ENCODE results near the gene ZNF414. TPM values are rescaled to one million over a fixed set of nuclear protein-coding genes. Genes with fewer than 3 reads are reported as not detected.

ZNF414 gene
- total and polyA plus RNA-seq, 9 of the 15 experiments (the other 6 are each of a cell fraction or from before 2014, with no cell fraction given): 0.03 to 27.2 (median 2.2) TPM; not detected in 2

- TF ChIP-seq ZNF512 (tag; IDR thresholded peaks at IDR 0.05) (no peak), RNF219 (CRISPR knock-in tag; IDR thresholded peaks at IDR 0.05) (no peak), CREM (IDR thresholded peaks at IDR 0.05; ENCODE audit: low read depth) (0 out of 2 replicates have a peak, but pooled peaks have one; percentile 11), ATF1 (CRISPR knock-in tag; IDR thresholded peaks at IDR 0.05) (no peak), ATF1 (tag; IDR thresholded peaks at IDR 0.05) (0 out of 2 replicates have a peak, but pooled peaks have one; percentile 14), PPARD (CRISPR knock-in tag; IDR thresholded peaks at IDR 0.05) (no peak)
- TF ChIP-seq, protein P1, sequence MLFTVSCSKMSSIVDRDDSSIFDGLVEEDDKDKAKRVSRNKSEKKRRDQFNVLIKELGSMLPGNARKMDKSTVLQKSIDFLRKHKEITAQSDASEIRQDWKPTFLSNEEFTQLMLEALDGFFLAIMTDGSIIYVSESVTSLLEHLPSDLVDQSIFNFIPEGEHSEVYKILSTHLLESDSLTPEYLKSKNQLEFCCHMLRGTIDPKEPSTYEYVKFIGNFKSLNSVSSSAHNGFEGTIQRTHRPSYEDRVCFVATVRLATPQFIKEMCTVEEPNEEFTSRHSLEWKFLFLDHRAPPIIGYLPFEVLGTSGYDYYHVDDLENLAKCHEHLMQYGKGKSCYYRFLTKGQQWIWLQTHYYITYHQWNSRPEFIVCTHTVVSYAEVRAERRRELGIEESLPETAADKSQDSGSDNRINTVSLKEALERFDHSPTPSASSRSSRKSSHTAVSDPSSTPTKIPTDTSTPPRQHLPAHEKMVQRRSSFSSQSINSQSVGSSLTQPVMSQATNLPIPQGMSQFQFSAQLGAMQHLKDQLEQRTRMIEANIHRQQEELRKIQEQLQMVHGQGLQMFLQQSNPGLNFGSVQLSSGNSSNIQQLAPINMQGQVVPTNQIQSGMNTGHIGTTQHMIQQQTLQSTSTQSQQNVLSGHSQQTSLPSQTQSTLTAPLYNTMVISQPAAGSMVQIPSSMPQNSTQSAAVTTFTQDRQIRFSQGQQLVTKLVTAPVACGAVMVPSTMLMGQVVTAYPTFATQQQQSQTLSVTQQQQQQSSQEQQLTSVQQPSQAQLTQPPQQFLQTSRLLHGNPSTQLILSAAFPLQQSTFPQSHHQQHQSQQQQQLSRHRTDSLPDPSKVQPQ (CRISPR knock-in tag; IDR thresholded peaks at IDR 0.05; ENCODE audit: borderline replicate concordance): no peak
Measured at GRCh38 chr19:8539621-8540149, 25.7 kb upstream of the ZNF414 start (continued).

Measured in K562 (cell line).